Adipose tissue (tissue), 3 donors: ENCODE measurements around the gene M6PR. TPM values are rescaled to one million over a fixed set of nuclear protein-coding genes. Genes with fewer than 3 reads are reported as not detected.
"Not testable (repeated sequence)": the region's sequence is repeated elsewhere in the genome, so short reads cannot be mapped to it uniquely, and the experiment has no call there.

Experiments
- H3K27ac ChIP-seq: one replicate; pipeline ENCODE4 v1.5.1; 2013; ENCODE audit warnings: low read depth, low read length
- WGBS, 3 donors: extraction: QIAGEN DNeasy Blood & Tissue Kit; methylation state at CpG; one replicate each; pipeline ENCODE4 v1.1.7; 2013; 5-methylcytosine and 5-hydroxymethylcytosine counted together
- polyA plus RNA-seq, 3 donors: library from polyadenylated mRNA; stranded (reverse); fragments of 200-250 nt; gene quantifications; one replicate each; pipeline ENCODE4 v1.2.3, GENCODE V29; 2013
- donor health status: healthy with polysubstance abuse.
- donor health status: Bipolar disorder and iron deficiency.
- donor health status: healthy.

The M6PR gene
- polyA plus RNA-seq, 3 donors = 41.1 to 67.6 (median 51.6) TPM

DNA sequence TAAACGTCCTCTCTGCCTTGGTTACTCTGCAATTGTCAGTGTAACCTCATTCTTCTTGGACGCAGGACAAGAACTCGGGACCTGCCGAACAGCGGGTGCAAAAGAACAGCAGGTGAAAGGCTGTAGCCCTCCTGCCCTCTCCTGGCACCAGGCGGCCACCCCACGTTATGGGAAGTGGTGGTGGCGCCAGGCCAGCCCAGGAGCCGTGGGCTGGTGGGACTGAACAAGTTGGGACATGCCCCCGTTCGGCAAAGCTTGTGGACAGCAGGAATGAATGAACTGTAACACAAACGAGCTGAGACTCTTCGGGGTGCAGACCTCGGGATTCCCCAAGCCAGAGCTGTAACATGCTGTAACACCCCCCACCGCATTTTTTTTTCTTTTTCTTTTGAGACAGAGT lies 6.6 kb upstream of the M6PR start:
- 94 to 97% (median 96%) methylated on average over 15 of the region's 15 CpGs for WGBS, 3 donors
- H3K27ac ChIP-seq = no peak overlapping the region

DNA sequence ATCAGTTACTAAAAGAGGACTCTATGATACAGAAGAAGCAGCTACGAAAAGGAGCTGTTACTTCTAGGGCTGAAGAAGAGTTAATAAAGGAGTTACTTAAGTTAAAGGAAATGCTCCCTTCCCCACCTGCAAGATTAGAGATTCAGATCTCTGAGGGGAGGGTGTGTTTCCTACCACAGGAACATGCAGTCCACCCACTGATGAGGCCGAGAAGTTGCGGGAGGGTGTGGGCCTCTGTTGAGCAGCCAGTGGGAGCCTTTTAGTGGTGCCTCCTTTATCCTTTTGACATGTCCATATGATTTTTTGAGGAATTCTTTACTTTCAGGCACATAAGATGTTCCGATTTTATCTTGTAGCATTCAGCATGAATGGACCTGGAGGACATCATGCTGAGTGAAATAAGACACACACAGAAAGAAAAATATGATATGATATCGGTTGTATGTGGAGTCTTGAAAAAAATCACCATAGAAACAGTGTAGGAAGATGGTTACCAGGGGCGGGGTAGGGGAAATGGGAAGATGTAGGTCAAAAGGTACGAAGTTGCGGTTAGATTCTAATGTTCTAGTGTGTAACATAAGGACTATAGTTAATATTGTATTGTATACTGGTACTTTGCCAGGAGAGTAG lies 4.4 kb upstream of the M6PR start:
- H3K27ac ChIP-seq = no peak overlapping the region
- 83 to 91% (median 85%) methylated on average over 8 of the region's 8 CpGs for WGBS, 3 donors

DNA sequence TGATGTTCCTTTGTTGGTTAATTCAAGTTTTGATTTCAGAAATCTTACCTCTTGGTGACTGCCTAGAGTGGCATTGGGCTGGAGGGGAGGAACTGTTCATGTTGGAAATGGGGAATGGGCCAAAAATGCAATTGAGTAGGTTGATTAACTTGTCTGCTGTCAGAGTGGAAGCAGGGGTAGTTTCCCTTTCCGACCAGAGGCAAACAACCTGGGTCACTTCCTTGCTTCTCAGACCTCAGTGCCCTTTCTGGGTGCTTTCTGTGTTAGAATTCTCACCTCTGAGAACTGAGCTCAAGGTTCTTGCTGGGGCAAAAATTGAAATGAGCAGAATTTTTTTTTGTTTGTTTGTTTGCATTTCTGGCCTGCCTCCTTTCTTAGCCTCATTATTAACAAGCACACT lies 2.3 kb upstream of the M6PR start:
- 61 to 74% (median 71%) methylated on average over 1 of the region's 1 CpG for WGBS, 3 donors

DNA sequence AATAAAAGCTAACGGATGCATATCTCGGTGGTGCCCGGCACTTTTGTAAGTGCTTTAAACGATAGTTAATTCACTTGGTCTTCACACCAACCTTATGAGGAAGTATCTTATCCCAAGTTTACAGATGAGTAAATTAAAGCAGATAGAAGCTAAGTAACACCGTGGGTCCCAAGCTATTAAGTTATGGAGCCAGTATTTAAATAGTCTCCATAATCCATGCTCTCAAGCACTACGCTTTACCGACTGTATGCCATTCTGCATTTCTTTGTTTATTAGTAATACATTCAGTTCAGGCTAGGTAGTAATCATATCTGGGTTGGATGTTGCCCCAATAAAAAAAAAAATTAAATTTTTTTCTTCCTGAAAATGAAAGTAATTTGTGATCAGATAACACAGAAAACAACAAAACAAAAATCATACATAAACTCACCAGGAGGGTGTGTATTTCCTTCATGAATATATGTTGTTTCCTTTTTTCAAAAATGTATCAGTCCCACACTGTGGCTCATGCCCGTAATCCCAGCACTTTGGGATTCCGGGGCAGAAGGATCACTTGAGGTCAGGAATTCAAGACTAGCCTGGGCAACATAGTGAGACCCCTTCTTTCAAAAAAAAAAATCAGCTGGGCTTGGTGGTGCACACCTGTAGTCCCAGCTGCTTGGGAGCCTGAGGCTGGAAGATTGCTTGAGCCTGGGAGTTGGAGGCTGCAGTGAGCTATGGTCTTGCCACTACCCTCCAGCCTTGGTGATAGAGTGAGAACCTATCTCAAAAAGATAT lies 1.4 kb upstream of the M6PR start:
- H3K27ac ChIP-seq = no peak overlapping the region
- WGBS, 3 donors = 11 to 18% (median 13%) methylated on average over 9 of the region's 9 CpGs

More for the DNA sequence above, 2.3 kb upstream of the M6PR start:
- H3K27ac ChIP-seq = no peak overlapping the region

DNA sequence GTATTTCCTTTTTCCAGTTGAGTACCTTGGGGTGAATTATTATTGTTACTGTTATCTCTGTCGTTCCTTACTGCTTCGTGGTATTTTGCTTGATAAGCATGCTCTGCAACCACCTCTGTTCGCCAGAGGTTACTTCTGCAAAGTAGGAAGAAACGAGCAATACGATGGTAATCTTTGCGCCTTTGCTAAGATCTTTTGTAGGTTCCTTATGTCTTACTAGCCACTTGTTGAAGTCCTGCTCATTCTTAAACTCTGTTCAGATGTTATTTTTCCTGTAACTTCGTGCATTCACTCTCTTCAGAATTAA lies 729 bp upstream of the M6PR start:
- H3K27ac ChIP-seq = no peak overlapping the region
- WGBS, 3 donors = 0 to 1% (median 1%) methylated on average over 7 of the region's 7 CpGs

DNA sequence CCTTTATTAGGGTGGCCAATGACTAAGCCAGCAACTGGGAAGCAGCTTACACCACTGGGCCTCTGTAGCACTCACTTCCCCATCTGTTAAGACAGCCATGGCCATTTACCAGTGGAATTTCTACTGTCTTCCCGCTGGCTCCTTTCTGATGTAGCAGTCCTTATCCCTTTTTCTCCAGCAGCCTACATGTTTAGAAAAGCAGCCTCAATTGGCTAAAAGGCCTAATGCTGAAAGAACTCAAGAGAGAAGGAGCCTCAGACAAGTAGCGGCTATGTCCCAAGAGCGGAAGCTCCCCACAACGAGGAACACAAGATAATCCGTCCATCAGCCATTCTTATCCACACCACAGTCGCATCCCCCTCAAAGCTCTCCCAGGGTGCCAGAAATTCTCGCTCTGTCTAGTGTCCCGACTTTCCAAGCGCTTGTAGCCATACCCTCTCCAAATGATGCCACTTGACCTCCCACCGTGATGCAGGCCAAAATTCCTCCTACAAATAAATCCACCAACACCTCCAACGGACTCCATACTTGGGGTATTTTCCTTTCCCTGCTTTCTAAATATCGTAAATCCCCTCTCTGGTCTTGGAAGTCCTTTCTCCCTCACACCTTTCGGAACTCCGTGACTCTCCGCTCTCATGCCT lies 624 bp downstream of the M6PR start:
- peak overlapping the region; percentile 98 for H3K27ac ChIP-seq
- 0 to 1% (median 1%) methylated on average over 15 of the region's 15 CpGs for WGBS, 3 donors

DNA sequence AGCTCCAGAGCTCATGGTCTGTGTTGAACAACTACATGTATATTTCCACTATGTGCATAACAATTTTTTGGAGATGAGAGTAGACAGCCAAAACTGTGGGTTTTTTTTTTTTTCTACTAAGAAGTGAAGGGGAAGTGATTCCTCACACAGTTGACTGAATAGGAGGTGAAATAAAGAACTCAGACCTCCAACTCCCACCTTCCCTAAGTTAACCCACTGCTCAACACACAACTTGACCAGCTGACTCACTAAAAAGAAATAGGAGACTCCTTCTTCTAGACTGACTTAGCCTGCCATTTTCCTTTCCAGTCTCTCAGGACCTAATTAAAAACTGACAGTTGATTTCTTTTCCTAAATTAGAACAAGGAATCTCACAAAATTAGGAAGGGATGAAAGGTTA lies 1.7 kb downstream of the M6PR start:
- H3K27ac ChIP-seq = no peak overlapping the region

DNA sequence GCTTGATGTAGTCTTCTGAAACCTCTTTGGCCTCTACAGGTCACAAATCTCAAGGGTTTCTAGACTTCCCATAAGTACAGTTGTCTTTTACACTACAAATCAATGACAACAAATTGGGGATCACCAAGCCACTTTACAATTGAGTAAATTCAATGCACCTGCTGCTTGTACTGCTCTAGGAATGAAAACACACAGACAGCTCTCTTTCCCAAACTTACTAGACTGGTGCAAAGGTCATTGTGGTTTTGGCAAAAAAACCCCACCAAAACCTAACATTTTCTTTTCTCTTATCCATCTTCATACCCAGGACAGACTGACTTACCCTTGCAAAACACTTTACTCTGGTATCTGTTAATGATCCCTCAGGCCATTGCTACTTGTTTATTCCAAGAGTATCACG lies 2.7 kb downstream of the M6PR start:
- 73 to 81% (median 74%) methylated on average over 1 of the region's 1 CpG for WGBS, 3 donors
- no peak overlapping the region for H3K27ac ChIP-seq

DNA sequence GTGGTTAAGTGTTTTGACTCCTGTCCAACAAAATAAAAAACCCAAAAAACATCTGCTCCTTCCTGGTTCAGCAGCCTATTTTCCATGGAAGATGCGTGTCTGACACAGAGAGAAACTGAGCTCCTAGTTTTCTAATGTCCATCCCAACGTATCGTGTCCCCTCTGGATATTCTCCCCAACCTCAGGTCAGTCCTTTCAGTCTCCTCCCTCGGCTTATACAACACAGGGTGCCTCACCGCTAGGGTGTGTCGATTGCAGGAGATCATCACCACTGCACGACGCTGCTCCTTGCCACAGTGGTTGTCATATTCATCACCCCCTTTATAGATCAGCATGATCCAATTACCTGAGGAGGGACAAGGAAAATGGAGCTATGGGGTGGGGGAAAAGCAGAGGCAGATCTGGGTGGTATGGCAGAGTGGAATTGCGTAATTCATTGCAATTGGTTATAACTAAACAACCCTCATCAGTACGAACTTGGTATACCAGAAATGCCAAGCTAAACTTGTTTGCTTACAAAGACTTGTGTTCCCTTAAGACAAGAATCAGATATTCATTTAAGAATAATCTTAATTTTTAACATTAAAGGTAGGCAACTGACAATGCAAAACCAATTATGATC lies 5.8 kb downstream of the M6PR start:
- WGBS, 3 donors = 91 to 92% (median 91%) methylated on average over 10 of the region's 10 CpGs
- H3K27ac ChIP-seq = no peak overlapping the region

DNA sequence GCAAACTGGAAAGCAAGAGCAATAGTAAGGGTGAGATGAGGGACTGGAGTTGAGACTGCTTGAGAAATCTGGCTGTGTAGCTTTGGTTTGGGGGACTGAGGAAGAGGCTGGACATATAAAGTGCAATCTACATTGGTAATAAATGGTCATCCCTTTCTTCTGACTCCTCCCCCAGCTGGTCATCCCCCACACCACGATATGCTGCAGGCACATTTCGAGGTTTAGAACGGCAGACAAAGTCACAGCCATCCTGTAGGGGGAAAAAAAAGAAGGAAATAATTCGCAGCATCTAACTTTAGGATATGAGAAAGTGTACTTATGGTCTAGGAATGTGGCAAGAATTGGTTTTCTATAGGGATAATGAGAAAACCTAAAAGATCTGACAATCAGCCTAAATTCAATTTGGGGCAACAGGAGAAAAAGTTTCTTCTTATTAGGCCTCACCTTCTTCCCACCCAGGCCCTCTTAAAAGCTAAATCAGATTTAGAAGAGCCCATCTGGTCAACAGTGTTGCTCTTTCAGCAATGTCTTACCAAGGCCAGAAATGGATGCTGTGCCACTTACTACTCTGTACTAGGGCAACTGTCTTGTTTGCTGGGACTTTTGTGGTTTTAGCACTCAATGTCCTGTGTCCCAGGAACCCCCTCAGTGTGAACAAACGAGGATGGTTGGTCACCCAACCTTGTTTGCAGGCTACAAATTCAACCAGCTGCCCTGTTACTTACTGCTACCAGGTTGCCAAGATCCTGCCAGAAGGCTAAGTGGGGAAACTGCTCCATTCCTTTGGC lies 7.6 kb downstream of the M6PR start:
- no peak overlapping the region for H3K27ac ChIP-seq
- 64 to 81% (median 70%) methylated on average over 5 of the region's 5 CpGs for WGBS, 3 donors

DNA sequence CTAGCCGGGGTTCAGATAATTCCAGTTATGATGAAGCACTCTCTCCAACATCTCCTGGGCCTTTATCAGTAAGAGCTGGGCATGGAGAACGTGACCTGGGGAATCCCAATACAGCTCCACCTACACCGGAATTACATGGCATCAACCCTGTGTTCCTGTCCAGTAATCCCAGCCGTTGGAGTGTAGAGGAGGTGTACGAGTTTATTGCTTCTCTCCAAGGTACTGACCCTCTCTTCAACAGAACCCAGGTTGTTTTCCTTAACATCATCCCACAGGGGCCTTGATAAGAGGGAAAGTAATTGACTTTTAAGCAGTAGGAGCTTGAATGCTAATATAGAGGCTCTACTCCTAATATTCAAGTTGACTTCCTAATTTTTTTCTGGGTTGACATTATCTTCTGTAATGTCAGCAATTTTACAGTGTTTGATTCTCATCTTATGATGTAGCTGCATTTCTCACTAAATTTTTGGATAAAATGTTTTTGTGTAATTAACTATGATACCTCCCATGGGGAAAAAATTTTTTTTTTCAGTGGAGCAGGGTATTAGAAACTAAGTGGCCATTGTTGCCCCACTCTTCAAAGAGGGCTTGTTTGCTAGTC lies 11.5 kb downstream of the M6PR start:
- not testable (repeated sequence) for H3K27ac ChIP-seq
- 74 to 82% (median 77%) methylated on average over 3 of the region's 5 CpGs for WGBS, 3 donors

DNA sequence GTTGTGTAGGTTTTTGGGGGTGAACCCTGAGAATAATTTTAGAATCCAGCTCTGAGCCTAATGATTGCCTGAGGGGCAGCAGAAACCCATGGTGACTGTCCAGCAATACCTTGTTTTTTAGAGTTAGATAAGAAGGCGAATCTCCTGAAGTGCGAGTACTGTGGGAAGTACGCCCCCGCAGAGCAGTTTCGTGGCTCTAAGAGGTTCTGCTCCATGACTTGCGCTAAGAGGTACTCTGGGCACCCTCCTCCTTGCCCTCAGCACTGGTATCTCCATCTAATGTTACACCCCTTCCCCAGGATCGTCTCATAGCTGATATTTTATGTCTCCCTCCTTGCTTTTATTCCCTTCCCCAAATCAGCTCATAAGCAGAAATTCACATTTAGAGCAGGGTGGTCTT lies 12.7 kb downstream of the M6PR start:
- 94 to 96% (median 95%) methylated on average over 7 of the region's 7 CpGs for WGBS, 3 donors
- no peak overlapping the region for H3K27ac ChIP-seq

DNA sequence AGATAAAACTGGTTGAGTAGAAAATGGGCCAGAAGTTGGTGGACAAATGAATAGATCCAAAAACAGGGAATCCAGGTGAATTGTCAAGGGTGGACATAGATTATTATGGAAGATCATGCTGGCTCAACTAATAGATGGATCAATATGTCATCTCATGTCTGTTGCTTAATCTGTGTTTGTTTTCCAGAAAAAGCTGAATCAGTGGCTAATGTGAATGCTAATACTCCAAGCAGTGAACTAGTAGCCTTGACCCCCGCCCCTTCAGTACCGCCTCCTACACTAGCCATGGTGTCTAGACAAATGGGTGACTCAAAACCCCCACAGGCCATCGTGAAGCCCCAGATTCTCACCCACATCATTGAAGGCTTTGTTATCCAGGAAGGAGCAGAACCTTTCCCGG lies 15.4 kb downstream of the M6PR start:
- H3K27ac ChIP-seq = not testable (repeated sequence)
- 81 to 98% (median 97%) methylated on average over 3 to 4 of the region's 4 CpGs for WGBS, 3 donors

DNA sequence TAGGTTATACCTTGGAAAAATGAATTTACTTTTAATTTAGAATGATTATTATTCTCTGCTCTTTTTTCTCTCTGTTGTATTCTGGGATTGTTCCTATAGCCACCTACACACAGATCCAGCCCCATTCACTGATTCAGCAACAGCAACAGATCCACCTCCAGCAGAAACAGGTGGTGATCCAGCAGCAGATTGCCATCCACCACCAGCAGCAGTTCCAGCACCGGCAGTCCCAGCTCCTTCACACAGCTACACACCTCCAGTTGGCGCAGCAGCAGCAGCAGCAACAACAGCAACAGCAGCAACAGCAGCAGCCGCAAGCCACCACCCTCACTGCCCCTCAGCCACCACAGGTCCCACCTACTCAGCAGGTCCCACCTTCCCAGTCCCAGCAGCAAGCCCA lies 17.0 kb downstream of the M6PR start:
- H3K27ac ChIP-seq = not testable (repeated sequence)
- WGBS, 3 donors = 91 to 95% (median 93%) methylated on average over 2 of the region's 3 CpGs

DNA sequence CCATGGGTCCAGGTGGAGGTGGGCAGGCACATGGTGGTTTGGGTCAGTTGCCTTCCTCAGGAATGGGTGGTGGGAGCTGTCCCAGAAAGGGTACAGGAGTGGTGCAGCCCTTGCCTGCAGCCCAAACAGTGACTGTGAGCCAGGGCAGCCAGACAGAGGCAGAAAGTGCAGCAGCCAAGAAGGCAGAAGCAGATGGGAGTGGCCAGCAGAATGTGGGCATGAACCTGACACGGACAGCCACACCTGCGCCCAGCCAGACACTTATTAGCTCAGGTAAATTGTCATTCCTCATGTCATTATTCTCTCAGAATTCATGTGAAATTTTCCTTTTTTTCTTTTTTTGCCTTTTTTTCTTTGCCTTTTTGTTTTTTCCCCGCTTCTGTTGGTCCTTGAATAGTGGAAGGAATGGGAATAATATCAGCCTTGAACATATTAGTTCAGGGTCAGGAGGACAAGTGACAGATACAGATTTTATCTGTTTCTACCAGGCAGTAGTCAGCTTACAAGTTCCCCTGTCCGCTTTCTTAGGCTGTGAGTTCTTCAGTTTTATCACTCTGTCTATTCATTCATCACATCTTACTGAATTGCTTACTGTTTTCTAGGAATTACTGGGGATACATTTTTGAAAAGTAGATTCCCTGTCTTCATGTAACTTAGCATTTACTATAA lies 18.7 kb downstream of the M6PR start:
- not testable (repeated sequence) for H3K27ac ChIP-seq
- 88 to 97% (median 89%) methylated on average over 4 of the region's 4 CpGs for WGBS, 3 donors

DNA sequence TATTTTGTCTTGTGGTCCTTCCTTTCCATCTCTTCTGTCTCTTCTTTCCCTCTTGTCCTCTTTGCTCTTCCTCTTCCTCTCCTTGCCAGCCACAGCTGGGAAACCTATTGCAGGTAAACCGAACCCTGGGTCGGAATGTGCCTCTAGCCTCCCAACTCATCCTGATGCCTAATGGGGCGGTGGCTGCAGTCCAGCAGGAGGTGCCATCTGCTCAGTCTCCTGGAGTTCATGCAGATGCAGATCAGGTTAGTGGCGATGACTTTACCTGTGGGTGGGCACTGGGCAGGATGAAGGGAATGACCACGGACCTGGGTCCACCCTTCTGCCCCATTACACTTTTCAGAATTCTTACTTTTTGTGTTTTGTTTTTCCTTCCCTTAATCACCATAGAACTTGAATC lies 26.9 kb downstream of the M6PR start:
- 90 to 94% (median 91%) methylated on average over 5 of the region's 5 CpGs for WGBS, 3 donors
- H3K27ac ChIP-seq = no peak overlapping the region

DNA sequence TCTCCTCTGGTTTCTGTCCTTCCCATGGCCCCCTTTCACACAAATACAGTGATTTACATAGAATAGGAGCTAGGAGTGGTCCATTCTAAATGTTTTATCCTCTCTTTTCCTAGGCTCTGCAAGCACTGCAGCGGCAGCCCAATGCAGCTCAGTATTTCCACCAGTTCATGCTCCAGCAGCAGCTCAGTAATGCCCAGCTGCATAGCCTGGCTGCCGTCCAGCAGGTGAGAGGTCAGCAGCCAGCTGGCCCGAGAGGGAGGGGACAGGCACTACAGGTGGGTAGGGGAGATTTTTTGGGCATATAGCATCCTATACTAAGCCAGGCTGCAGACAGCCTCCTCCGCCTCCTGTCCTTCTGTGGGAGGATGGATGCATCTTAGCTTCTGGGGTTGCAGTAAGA lies 29.8 kb downstream of the M6PR start:
- 79 to 88% (median 80%) methylated on average over 4 of the region's 4 CpGs for WGBS, 3 donors
- not testable (repeated sequence) for H3K27ac ChIP-seq

DNA sequence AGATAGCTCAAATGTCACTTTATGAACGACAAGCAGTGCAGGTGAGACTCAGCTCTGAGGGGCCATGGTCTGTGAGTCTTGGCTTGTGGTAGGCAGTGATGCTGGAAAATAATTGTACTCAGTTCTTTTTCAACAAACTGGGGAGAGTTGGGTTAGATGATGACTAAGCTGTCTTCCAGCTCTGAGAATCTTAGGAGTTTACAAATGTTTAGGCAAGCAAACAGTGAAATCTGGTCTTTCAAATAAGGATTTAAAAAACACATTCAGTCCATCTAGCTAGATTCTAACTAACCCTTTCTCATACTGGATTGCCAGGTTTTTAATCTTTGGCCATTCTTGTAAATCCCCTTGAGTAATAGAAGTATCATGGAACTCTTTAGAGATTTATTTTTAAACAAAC lies 31.7 kb downstream of the M6PR start:
- WGBS, 3 donors = 62 to 73% (median 67%) methylated on average over 1 of the region's 1 CpG
- no peak overlapping the region for H3K27ac ChIP-seq
